ENCODE results near the gene ATRNL1.

GRCh38 chr10:115747811-115748210 is 654.6 kb downstream of the ATRNL1 start:
- TF ChIP-seq POLR2A (IDR thresholded peaks at IDR 0.05) (no peak), POLR2AphosphoS5 (IDR thresholded peaks at IDR 0.05) (no peak)
